Superior temporal gyrus (tissue), 1 donor: ENCODE results near the gene MDP1.
"Not testable (repeated sequence)": the region's sequence is repeated elsewhere in the genome, so short reads cannot be mapped to it uniquely, and the experiment has no call there.

Experiments
- DNase-seq: peaks from one replicate; pipeline ENCODE4 v3.0.0-alpha.2; 2016; ENCODE audit errors: extremely low spot score

The MDP1 gene

GRCh38 chr14:24231263-24232120 is 15.6 kb upstream of the MDP1 start:
- DNase-seq = no peak

- no peak for DNase-seq
Measured at GRCh38 chr14:24228902-24229301, 13.0 kb upstream of the MDP1 start.

GRCh38 chr14:24226473-24226872 is 10.6 kb upstream of the MDP1 start:
- no peak for DNase-seq

- DNase-seq = no peak
Measured at GRCh38 chr14:24224618-24225071, 8.8 kb upstream of the MDP1 start.

- not testable (repeated sequence) for DNase-seq
Measured at GRCh38 chr14:24222987-24223386, 7.1 kb upstream of the MDP1 start.

- no peak for DNase-seq
Measured at GRCh38 chr14:24219521-24219920, 3.7 kb upstream of the MDP1 start.

- no peak for DNase-seq
Measured at GRCh38 chr14:24219080-24219479, 3.2 kb upstream of the MDP1 start.

- DNase-seq = not testable (repeated sequence)
Measured at GRCh38 chr14:24216876-24217275, 1.0 kb upstream of the MDP1 start.

- no peak for DNase-seq
Measured at GRCh38 chr14:24216345-24216699, 456 bp upstream of the MDP1 start.

GRCh38 chr14:24213866-24214662 is 1.8 kb downstream of the MDP1 start:
- DNase-seq = no peak

GRCh38 chr14:24212924-24213865 is 2.7 kb downstream of the MDP1 start, which contains the start of gene CHMP4A:
CHMP4A (minus strand) TSS chr14:24213488; CDS start chr14:24213439, 49 bp downstream.
- DNase-seq = peak; percentile 94

GRCh38 chr14:24211311-24211710 is 4.6 kb downstream of the MDP1 start:
- DNase-seq = no peak

- DNase-seq = no peak
Measured at GRCh38 chr14:24207625-24208024, 8.2 kb downstream of the MDP1 start.

GRCh38 chr14:24207104-24207551 is 8.7 kb downstream of the MDP1 start:
- DNase-seq = no peak

- no peak for DNase-seq
Measured at GRCh38 chr14:24206260-24207103, 9.4 kb downstream of the MDP1 start.

GRCh38 chr14:24204163-24205146 is 11.4 kb downstream of the MDP1 start:
- DNase-seq = no peak

- DNase-seq = not testable (repeated sequence)
Measured at GRCh38 chr14:24203249-24203886, 12.5 kb downstream of the MDP1 start.

GRCh38 chr14:24202538-24202937 is 13.3 kb downstream of the MDP1 start:
- DNase-seq = not testable (repeated sequence)
